NOMO-1 (cell line): Measurements from ENCODE around the gene YBX1.
"Not testable (repeated sequence)": the region's sequence is repeated elsewhere in the genome, so short reads cannot be mapped to it uniquely, and the experiment has no call there.

Experiments
- DNase-seq, 2 experiments: peaks; one replicate each; lab custom pipeline; 2025; ENCODE audit not compliant: unreplicated experiment in 2 of 2; lab: John Stamatoyannopoulos, UW

Gene YBX1

GRCh38 chr1:42681741-42682483 is at the start of gene YBX1:
TSS of gene YBX1 (plus strand) at chr1:42682418. CDS start at chr1:42682566, 148 bp downstream.
- peak; percentile 98 to 99 for DNase-seq

DNA sequence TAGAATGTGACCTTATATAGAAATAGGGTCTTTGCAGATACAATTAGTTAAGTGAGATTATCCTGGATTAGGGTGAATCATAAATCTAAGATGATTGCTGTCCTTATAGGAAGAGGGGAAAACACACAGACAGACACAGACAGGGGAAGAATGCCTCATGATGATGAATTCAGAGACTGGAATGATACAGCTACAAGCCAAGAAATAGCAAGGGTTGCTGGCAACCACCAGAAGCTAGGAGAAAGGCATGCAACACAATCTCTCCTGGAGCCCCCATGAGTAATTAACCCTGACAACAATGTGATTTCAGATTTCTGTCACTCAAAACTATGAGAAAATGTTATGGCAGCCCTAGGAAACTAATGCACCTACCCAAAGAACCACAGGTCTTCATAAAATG is 43.1 kb upstream of the YBX1 start:
- DNase-seq: no peak

GRCh38 chr1:42646056-42646455 is 36.2 kb upstream of the YBX1 start:
- no peak for DNase-seq

DNA sequence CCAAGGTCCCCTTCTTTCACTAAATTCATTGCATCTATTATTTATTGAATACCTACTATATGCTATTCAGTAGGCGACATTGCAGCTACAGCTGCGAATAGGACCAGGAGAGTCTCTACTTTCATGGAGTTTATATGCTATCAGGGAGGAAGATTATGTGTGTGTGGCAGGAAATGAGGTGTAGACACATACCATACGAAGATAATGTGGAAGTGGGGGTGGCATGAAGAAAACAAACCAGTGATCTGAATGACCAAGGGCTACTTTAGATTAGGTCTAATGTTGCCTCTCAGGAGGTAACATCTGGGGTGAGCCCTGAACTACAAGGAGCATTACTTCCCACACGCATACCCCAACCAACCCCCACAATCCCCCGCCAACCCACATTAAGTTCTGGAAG is 25.0 kb upstream of the YBX1 start:
- DNase-seq: no peak

- DNase-seq: peak; percentile 90 to 93
Measured at GRCh38 chr1:42657981-42658876, 24.0 kb upstream of the YBX1 start, which contains the start of gene PPIH. TSS of gene PPIH (plus strand) at chr1:42658423. CDS start at chr1:42658447, 24 bp downstream.

DNA sequence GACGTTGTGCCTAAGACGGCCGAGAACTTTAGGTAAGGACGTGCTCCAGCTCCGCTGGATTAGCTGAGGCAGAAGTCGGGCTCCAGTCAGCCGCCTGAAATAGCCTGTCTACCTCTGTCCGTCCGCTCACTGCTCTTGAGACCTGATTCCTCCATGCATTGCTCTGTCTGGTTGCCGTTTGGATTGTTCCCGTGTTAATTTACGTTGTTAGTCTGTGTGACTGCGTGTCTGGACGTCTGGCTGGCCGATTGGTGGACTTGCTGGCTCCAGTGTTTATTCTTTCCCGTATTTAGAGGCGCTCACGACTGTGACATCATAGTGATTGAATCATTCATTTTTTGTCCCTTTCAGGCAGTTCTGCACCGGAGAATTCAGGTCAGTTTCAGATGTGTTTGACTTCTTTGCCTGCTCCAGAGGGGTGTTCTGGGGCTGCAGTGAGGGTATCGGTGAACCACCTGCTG is 23.3 kb upstream of the YBX1 start:
- DNase-seq: no peak

GRCh38 chr1:42660907-42661500 is 21.2 kb upstream of the YBX1 start:
- DNase-seq: no peak

- DNase-seq: no peak
Measured at GRCh38 chr1:42669936-42670335, 12.3 kb upstream of the YBX1 start.

- no peak for DNase-seq
Measured at GRCh38 chr1:42670425-42670824, 11.8 kb upstream of the YBX1 start.

DNA sequence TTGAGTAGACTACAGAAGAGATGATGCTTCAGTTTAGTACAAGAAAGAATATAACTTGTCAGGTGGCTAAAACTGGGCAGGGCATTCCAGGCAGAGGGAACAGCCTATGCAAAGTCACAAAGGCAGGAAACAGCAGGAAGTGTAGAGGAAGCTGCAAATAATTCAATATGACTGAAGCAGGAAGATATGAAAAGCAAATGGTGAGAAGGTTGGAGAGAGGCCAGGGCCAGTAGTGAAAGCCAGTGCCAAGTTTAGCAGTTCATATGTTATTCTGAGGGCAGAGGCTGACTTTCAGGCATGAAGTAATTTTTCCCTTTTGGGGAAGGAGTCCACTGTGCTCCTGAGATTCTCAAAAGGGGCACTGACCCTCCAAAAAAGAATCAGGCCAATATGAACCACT is 8.0 kb upstream of the YBX1 start:
- DNase-seq: no peak

DNA sequence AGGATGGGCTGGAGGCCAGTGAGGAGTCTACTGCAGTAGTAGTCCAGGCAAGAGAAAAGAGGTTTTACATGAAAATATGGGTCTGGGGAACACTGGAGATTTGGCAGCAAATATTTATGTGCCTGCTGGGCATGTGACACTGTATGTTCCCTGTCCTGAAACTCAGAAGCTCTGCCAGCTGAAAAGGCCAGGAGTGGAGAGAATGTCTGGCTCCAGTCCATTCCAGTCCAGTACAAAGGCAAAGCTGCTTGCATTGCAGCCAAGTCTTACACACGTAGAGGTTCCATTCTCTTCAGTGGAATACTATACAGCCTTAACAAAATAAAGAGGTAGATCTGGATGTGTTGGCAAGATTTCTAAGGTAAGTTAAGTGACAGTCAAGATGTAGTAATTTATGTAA is 7.5 kb upstream of the YBX1 start:
- no peak for DNase-seq

DNA sequence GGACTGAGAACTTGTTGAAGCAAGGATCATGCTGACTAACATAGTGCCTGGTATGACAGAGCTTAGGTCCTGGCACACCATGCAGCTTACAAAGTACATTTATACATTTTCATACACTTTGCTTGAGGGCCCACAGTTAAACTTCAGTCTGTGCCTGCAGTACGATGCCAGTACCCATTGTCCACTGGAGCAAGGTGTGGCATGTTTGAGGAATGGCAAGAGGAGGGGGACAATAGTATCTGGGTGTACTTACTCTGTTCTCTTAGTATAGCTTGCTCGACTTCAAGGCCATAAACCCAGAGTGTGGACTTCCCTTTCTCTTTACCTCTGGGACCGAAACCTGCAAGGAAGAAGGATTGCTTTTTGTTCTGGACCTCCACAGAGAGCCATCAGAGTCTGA is 6.8 kb upstream of the YBX1 start:
- DNase-seq: no peak

GRCh38 chr1:42676534-42677087 is 5.6 kb upstream of the YBX1 start:
- DNase-seq: no peak

- no peak for DNase-seq
Measured at GRCh38 chr1:42679364-42679983, 2.7 kb upstream of the YBX1 start.

DNA sequence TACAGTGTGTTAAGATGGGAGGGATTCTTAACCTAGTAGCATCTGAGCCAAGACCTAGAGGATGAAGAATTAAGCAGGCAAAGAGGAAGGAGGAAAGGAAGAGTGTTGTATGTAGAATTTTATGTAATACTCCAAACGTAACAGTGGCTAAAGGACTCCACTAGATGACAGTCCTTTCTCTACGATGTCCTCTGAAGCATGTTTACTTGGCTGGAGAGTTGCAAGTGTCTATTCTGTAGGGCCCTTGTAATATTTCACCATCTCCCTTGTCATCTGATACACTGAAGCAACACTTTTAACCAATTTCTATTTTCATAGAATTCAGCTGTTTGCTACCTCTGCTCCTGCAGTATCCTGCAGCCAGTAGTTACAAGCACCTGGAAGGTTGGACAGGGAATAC is 2.2 kb upstream of the YBX1 start:
- peak in 1 of 2 experiments; percentile 11 for DNase-seq

GRCh38 chr1:42680921-42681683 is 1.1 kb upstream of the YBX1 start:
- peak; percentile 24 to 51 for DNase-seq

DNA sequence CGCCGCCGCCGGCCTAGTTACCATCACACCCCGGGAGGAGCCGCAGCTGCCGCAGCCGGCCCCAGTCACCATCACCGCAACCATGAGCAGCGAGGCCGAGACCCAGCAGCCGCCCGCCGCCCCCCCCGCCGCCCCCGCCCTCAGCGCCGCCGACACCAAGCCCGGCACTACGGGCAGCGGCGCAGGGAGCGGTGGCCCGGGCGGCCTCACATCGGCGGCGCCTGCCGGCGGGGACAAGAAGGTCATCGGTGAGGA is 193 bp downstream of the YBX1 start:
- not testable (repeated sequence) for DNase-seq

- peak; percentile 58 to 76 for DNase-seq
Measured at GRCh38 chr1:42682739-42683531, 717 bp downstream of the YBX1 start.

- peak in 1 of 2 experiments; percentile 5 for DNase-seq
Measured at GRCh38 chr1:42684139-42684538, 1.9 kb downstream of the YBX1 start.
